GM13977 (cell line): ENCODE data around the gene DHRS7C.
"Not testable (repeated sequence)": the region's sequence is repeated elsewhere in the genome, so short reads cannot be mapped to it uniquely, and the experiment has no call there.

Experiments
- DNase-seq: peaks from one replicate; pipeline ENCODE4 v3.0.0; 2012; ENCODE audit warnings: low spot score
- CTCF ChIP-seq: IDR thresholded peaks from 2 replicates; pipeline ENCODE4 v1.5.1; 2012; ENCODE audit warnings: mild to moderate bottlenecking, control low read depth; ENCODE audit not compliant: insufficient read depth; ENCODE audit errors: extremely low read depth, missing control alignments
- in situ Hi-C: fragments of 300-500 bp; cut with MboI; formaldehyde crosslinking; loops from one replicate; pipeline ENCODE4 v1.12.0; 2022; ENCODE audit warnings: low sequenced_read_pairs, low pct_unique_long_range_greater_than_20kb, mixed read lengths, inconsistent platforms; ENCODE audit not compliant: unreplicated experiment

DHRS7C gene

GRCh38 chr17:9784544-9784943 lies 6.8 kb downstream of the DHRS7C start:
- TF ChIP-seq CTCF, result no peak
- no peak for DNase-seq
- in situ Hi-C loops, result no loop called here

GRCh38 chr17:9783465-9783864 lies 7.9 kb downstream of the DHRS7C start:
- DNase-seq, in situ Hi-C loops: not testable (repeated sequence)

GRCh38 chr17:9783050-9783449 lies 8.3 kb downstream of the DHRS7C start:
- DNase-seq, result no peak
- no peak for TF ChIP-seq CTCF
- in situ Hi-C loops, result no loop called here

- TF ChIP-seq CTCF, result no peak
- in situ Hi-C loops, result no loop called here
- DNase-seq, result no peak
These were observed 10.8 kb downstream of the DHRS7C start for GRCh38 chr17:9780552-9780951.

- no peak for DNase-seq
- no peak for TF ChIP-seq CTCF
- in situ Hi-C loops, result no loop called here
These were observed 14.5 kb downstream of the DHRS7C start for GRCh38 chr17:9776911-9777310.

GRCh38 chr17:9772658-9773057 lies 18.7 kb downstream of the DHRS7C start:
- in situ Hi-C loops, result no loop called here
- no peak for DNase-seq
- TF ChIP-seq CTCF, result no peak

GRCh38 chr17:9771465-9771864 lies 19.9 kb downstream of the DHRS7C start:
- in situ Hi-C loops, result no loop called here
- DNase-seq, result no peak
- TF ChIP-seq CTCF, result no peak
